Esophagus muscularis mucosa (tissue), 4 donors: ENCODE data around the gene POMT1. TPM values are rescaled to one million over a fixed set of nuclear protein-coding genes. Genes with fewer than 3 reads are reported as not detected.
A peak's percentile ranks its signal among the peaks of the same experiment; 100 is the strongest.

Experiments
- DNase-seq: peaks from one replicate; pipeline ENCODE4 v3.0.0-alpha.2; 2017; ENCODE audit errors: extremely low spot score
- H3K27ac ChIP-seq, 4 donors: fragments of 200-600 bp; sonication (generic); replicated peaks in 1 of 4; 1 replicate in 3 of 4; 2 replicates in 1 of 4; pipeline ENCODE4 v1.5.1; 2016 to 2019; ENCODE audit warnings: mild to moderate bottlenecking in 1 of 4
- H3K27me3 ChIP-seq, 4 donors: fragments of 200-600 bp; sonication (generic); one replicate each; pipeline versions ENCODE4 v1.5.1 to v1.6.0; 2016 to 2019
- H3K36me3 ChIP-seq, 4 donors: fragments of 200-600 bp; sonication (generic); one replicate each; pipeline ENCODE4 v1.5.1; 2016 to 2019
- H3K4me1 ChIP-seq, 4 donors: fragments of 200-600 bp; sonication (generic); one replicate each; pipeline ENCODE4 v1.5.1; 2016 to 2019
- H3K4me3 ChIP-seq, 4 donors: fragments of 200-600 bp; sonication (generic); 1 replicate in 2 of 4; 2 replicates in 2 of 4; pipeline ENCODE4 v1.5.1; 2016 to 2019; ENCODE audit warnings: mild to moderate bottlenecking in 4 of 4, moderate library complexity in 1 of 4
- H3K9me3 ChIP-seq, 4 donors: fragments of 200-600 bp; sonication (generic); 1 replicate in 3 of 4; 2 replicates in 1 of 4; pipeline ENCODE4 v1.5.1; 2016 to 2019
- CTCF ChIP-seq, 3 experiments: fragments of 200-600 bp in 2 of 3; fragments of 450-650 bp in 1 of 3; sonication (generic) in 2 of 3; IDR thresholded peaks; one replicate each; pipeline ENCODE4 v1.5.1; 2017 to 2019; ENCODE audit warnings: antibody characterized with exemption in 3 of 3, mild to moderate bottlenecking in 2 of 3, moderate library complexity in 1 of 3
- EP300 ChIP-seq: sonication (generic); formaldehyde crosslinking; IDR thresholded peaks from one replicate; pipeline ENCODE4 v1.6.1; 2017; ENCODE audit warnings: antibody characterized with exemption
- POLR2A ChIP-seq: fragments of 450-650 bp; IDR thresholded peaks from one replicate; pipeline ENCODE4 v1.6.1; 2017; ENCODE audit warnings: antibody characterized with exemption, moderate library complexity, mild to moderate bottlenecking, low read depth
- POLR2AphosphoS5 ChIP-seq, 2 donors: sonication (generic); formaldehyde crosslinking; IDR thresholded peaks; one replicate each; pipeline ENCODE4 v1.6.1; 2017; ENCODE audit warnings: antibody characterized with exemption in 2 of 2
- WGBS: methylation state at CpG from one replicate; pipeline ENCODE4 v1.1.5; 2018; 5-methylcytosine and 5-hydroxymethylcytosine counted together
- intact Hi-C: fragments of 100-400 bp; cut with DNase I; formaldehyde crosslinking; loops from one replicate; pipeline ENCODE4 v1.15.1; 2023
- total RNA-seq, 4 donors: library from RNA; depleted of rRNA; stranded (reverse); fragments of >200 nt; gene quantifications; one replicate each; pipeline versions ENCODE4 v1.1.0 to v1.2.1, GENCODE V29; 2016

The POMT1 gene
- total RNA-seq, 4 donors from 2014 or later, result 22.6 to 39.2 (median 25.0) TPM

- Histone ChIP-seq H3K27ac (no peak overlapping the region), H3K27me3 (no peaks in the 10 kb centered on the region), H3K9me3 (no peaks in the 10 kb centered on the region), H3K36me3 (peaks cover 90 to 100% (median 96%) of the 10 kb centered on the region in 4 donors), H3K4me3 (no peak overlapping the region), H3K4me1 (peaks cover 0 to 13% (median 8%) of the 10 kb centered on the region in 4 donors)
- intact Hi-C loops, result no loop called here
- no peak for TF ChIP-seq POLR2AphosphoS5 (IDR thresholded peaks at IDR 0.05)
- TF ChIP-seq EP300, result no peak
- TF ChIP-seq CTCF (IDR thresholded peaks at IDR 0.05), result no peak
- no peak for TF ChIP-seq POLR2A
- DNase-seq, result no peak
- WGBS, result 87% methylated on average over 14 of the region's 15 CpGs
These were observed 13.4 kb downstream of the POMT1 start for GRCh38 chr9:131516100-131516499.

GRCh38 chr9:131516930-131517329 is 14.2 kb downstream of the POMT1 start:
- Histone ChIP-seq H3K27me3 (no peaks in the 10 kb centered on the region), H3K27ac (peak overlapping the region in 1 of 4 donors; percentile 41), H3K4me3 (no peak overlapping the region), H3K4me1 (peaks cover 0 to 13% (median 8%) of the 10 kb centered on the region in 4 donors), H3K36me3 (peaks cover 89 to 100% (median 96%) of the 10 kb centered on the region in 4 donors), H3K9me3 (no peaks in the 10 kb centered on the region)
- intact Hi-C loops, result no loop called here
- WGBS, result 92% methylated on average over 9 of the region's 9 CpGs
- no peak for DNase-seq
- TF ChIP-seq EP300 (no peak), POLR2AphosphoS5 (IDR thresholded peaks at IDR 0.05) (no peak), POLR2A (no peak)

GRCh38 chr9:131517761-131518190 is 15.1 kb downstream of the POMT1 start:
- H3K27ac ChIP-seq, result peak overlapping the region in 3 of 4 donors; percentile 16 to 41 (median 17)
- intact Hi-C loops, result no loop called here
- no peak for DNase-seq
- H3K27me3 ChIP-seq, result no peaks in the 10 kb centered on the region
- no peak for TF ChIP-seq EP300
- peak; percentile 20 to 30 for TF ChIP-seq POLR2AphosphoS5 (IDR thresholded peaks at IDR 0.05)
- no peak for TF ChIP-seq POLR2A
- no peak for TF ChIP-seq CTCF (IDR thresholded peaks at IDR 0.05)
- no peaks in the 10 kb centered on the region for H3K9me3 ChIP-seq
- no peak overlapping the region for H3K4me3 ChIP-seq
- H3K4me1 ChIP-seq, result peaks cover 0 to 13% (median 8%) of the 10 kb centered on the region in 4 donors
- 73% methylated on average over 11 of the region's 11 CpGs for WGBS
- peaks cover 89 to 100% (median 96%) of the 10 kb centered on the region in 4 donors for H3K36me3 ChIP-seq

GRCh38 chr9:131518553-131518952 is 15.8 kb downstream of the POMT1 start:
- H3K4me3 ChIP-seq, result no peak overlapping the region
- H3K9me3 ChIP-seq, result no peaks in the 10 kb centered on the region
- H3K27me3 ChIP-seq, result no peaks in the 10 kb centered on the region
- intact Hi-C loops, result no loop called here
- no peak for DNase-seq
- 94% methylated on average over 19 of the region's 20 CpGs for WGBS
- TF ChIP-seq EP300, result no peak
- TF ChIP-seq POLR2A, result no peak
- no peak for TF ChIP-seq POLR2AphosphoS5 (IDR thresholded peaks at IDR 0.05)
- no peak for TF ChIP-seq CTCF (IDR thresholded peaks at IDR 0.05)
- H3K4me1 ChIP-seq, result peaks cover 0 to 13% (median 8%) of the 10 kb centered on the region in 4 donors
- peaks cover 89 to 100% (median 95%) of the 10 kb centered on the region in 4 donors for H3K36me3 ChIP-seq
- H3K27ac ChIP-seq, result peak overlapping the region in 1 of 4 donors; percentile 41

- Histone ChIP-seq H3K36me3 (peaks cover 85 to 100% (median 96%) of the 10 kb centered on the region in 4 donors), H3K4me3 (no peak overlapping the region), H3K4me1 (peaks cover 0 to 13% (median 8%) of the 10 kb centered on the region in 4 donors), H3K9me3 (no peaks in the 10 kb centered on the region), H3K27me3 (no peaks in the 10 kb centered on the region), H3K27ac (no peak overlapping the region)
- intact Hi-C loops, result no loop called here
- 75% methylated on average over 12 of the region's 16 CpGs for WGBS
- TF ChIP-seq CTCF (IDR thresholded peaks at IDR 0.05) (no peak), POLR2AphosphoS5 (IDR thresholded peaks at IDR 0.05) (no peak), POLR2A (no peak), EP300 (no peak)
- no peak for DNase-seq
These were observed 17.8 kb downstream of the POMT1 start for GRCh38 chr9:131520503-131520902.
